HEK293T (cell line): ENCODE measurements around the gene AP3B2.

Source experiments
- BHLHE40 ChIP-seq: fragments of 450-650 bp; IDR thresholded peaks from 2 replicates; pipeline ENCODE4 v1.6.1; 2016; ENCODE audit warnings: mild to moderate bottlenecking, moderate library complexity, borderline replicate concordance
- CTBP1 ChIP-seq: fragments of 450-650 bp; IDR thresholded peaks from 2 replicates; pipeline ENCODE4 v1.6.1; 2016; ENCODE audit warnings: borderline replicate concordance
- ELF4 ChIP-seq: fragments of 450-650 bp; IDR thresholded peaks from 2 replicates; pipeline ENCODE4 v1.6.1; 2017; ENCODE audit warnings: antibody characterized with exemption
- FOXM1 ChIP-seq: fragments of 450-650 bp; IDR thresholded peaks from 2 replicates; pipeline ENCODE4 v1.6.1; 2017; ENCODE audit warnings: mild to moderate bottlenecking, borderline replicate concordance
- LEF1 ChIP-seq: fragments of 450-650 bp; IDR thresholded peaks from 2 replicates; pipeline ENCODE4 v1.6.1; 2017; ENCODE audit warnings: mild to moderate bottlenecking, borderline replicate concordance

- no peak for TF ChIP-seq BHLHE40
- no peak for TF ChIP-seq FOXM1
- no peak for TF ChIP-seq ELF4
- no peak for TF ChIP-seq LEF1
- no peak for TF ChIP-seq CTBP1
Measured at GRCh38 chr15:82624438-82624837, 85.2 kb downstream of the AP3B2 start.
